PFSK-1 (cell line): ENCODE data around the gene SLC39A11.

Source experiments
- FOXP2 ChIP-seq: optimal IDR thresholded peaks from 2 replicates; pipeline ENCODE3; 2011; ENCODE audit warnings: borderline replicate concordance, control low read depth, inconsistent platforms; ENCODE audit not compliant: insufficient read depth; ENCODE audit errors: extremely low read length, extremely low read depth
- POLR2AphosphoS5 ChIP-seq: IDR thresholded peaks from 2 replicates; pipeline ENCODE4 v1.6.1; 2012; ENCODE audit warnings: low read depth, mild to moderate bottlenecking, control low read depth, low read length, moderate library complexity
- REST ChIP-seq, 2 experiments: IDR thresholded peaks; 2 replicates each; pipeline versions ENCODE4 v1.6.1 to v1.8.0; 2011 to 2012; ENCODE audit warnings: low read depth in 2 of 2, low read length in 2 of 2, control low read depth in 1 of 2, inconsistent platforms in 1 of 2, mild to moderate bottlenecking in 1 of 2, moderate library complexity in 1 of 2; ENCODE audit not compliant: insufficient read depth in 1 of 2
- SIN3A ChIP-seq: IDR thresholded peaks from 2 replicates; pipeline ENCODE4 v1.6.1; 2012; ENCODE audit warnings: mild to moderate bottlenecking, low read length, moderate library complexity, borderline replicate concordance; ENCODE audit not compliant: insufficient read depth
- TAF1 ChIP-seq: IDR thresholded peaks from 2 replicates; pipeline ENCODE4 v1.6.1; 2012; ENCODE audit warnings: low read length, control low read depth, borderline replicate concordance; ENCODE audit not compliant: insufficient read depth

The SLC39A11 gene

GRCh38 chr17:73064084-73064938, 28.2 kb downstream of the SLC39A11 start:
- no peak for TF ChIP-seq TAF1
- TF ChIP-seq POLR2AphosphoS5 = no peak
- TF ChIP-seq SIN3A = no peak
- no peak for TF ChIP-seq FOXP2
- TF ChIP-seq REST (IDR thresholded peaks at IDR 0.05; ENCODE audit: insufficient read depth in 1 of 2, low read depth in 2 of 2, low read length in 2 of 2) = no peak

- TF ChIP-seq REST (IDR thresholded peaks at IDR 0.05; ENCODE audit: insufficient read depth in 1 of 2, low read depth in 2 of 2, low read length in 2 of 2) (no peak), SIN3A (no peak), POLR2AphosphoS5 (no peak), FOXP2 (no peak), TAF1 (no peak)
These were observed 29.8 kb downstream of the SLC39A11 start for GRCh38 chr17:73062726-73063125.

- TF ChIP-seq REST (IDR thresholded peaks at IDR 0.05; ENCODE audit: insufficient read depth in 1 of 2, low read depth in 2 of 2, low read length in 2 of 2) (no peak), POLR2AphosphoS5 (no peak), TAF1 (no peak), FOXP2 (no peak), SIN3A (no peak)
These were observed 31.3 kb downstream of the SLC39A11 start for GRCh38 chr17:73061161-73061560.

- TF ChIP-seq TAF1 (no peak), REST (IDR thresholded peaks at IDR 0.05; ENCODE audit: insufficient read depth in 1 of 2, low read depth in 2 of 2, low read length in 2 of 2) (no peak)
These were observed 31.8 kb downstream of the SLC39A11 start for GRCh38 chr17:73060721-73061120.
